HepG2 (cell line): ENCODE results near the gene COL5A1. TPM values are rescaled to one million over a fixed set of nuclear protein-coding genes. Genes with fewer than 3 reads are reported as not detected.

Experiments used
- ATAC-seq: fragments of 200-7000 bp; cut with Tn5 transposase; 3 replicates; pipeline ENCODE4 v1.9.1; 2020; ENCODE audit warnings: mild to moderate bottlenecking, moderate library complexity
- BruUV-seq: library from RNA; stranded (reverse); fragments of 400-500 nt; replicated peaks from 2 replicates; lab custom pipeline; 2021; lab: Mats Ljungman, UMichigan
- CTCF ChIA-PET: fragments of 300-600 bp; formaldehyde crosslinking; extraction: SDS; loops from one replicate; lab custom pipeline; 2021; ENCODE audit warnings: low total read pairs, inconsistent platforms, low intra/inter-chr PET ratio; lab: Yijun Ruan, JAX
- POLR2A ChIA-PET: fragments of 350-600 bp; sonication (Branson Sonifier 250); formaldehyde crosslinking; loops from one replicate; lab custom pipeline; 2020; ENCODE audit warnings: antibody characterized with exemption, inconsistent platforms; lab: Yijun Ruan, JAX
- DNase-seq: peaks from one replicate; pipeline ENCODE4 v3.0.0-alpha.2; 2015; ENCODE audit warnings: low spot score
- FAIRE-seq: peaks from 3 replicates; lab custom pipeline; 2011; peaks lifted over from hg19 to GRCh38; lab: Jason Lieb, UNC
- H2AFZ ChIP-seq: one replicate; pipeline ENCODE4 v1.6.1; 2011; ENCODE audit warnings: low read length, inconsistent platforms
- H3K27ac ChIP-seq: fragments of 300-600 bp; 3 replicates; pipeline ENCODE4 v1.8.0; 2011; ENCODE audit warnings: mixed run types, mild to moderate bottlenecking, mixed read lengths, low read length, inconsistent platforms; ENCODE audit not compliant: insufficient read depth; ENCODE audit errors: extremely low read length
- H3K27me3 ChIP-seq, 2 experiments: fragments of 200-600 bp in 1 of 2; 2 replicates in 1 of 2; 3 replicates in 1 of 2; pipeline versions ENCODE4 v1.6.0 to v1.8.0; 2011; ENCODE audit warnings: low read length in 2 of 2, mild to moderate bottlenecking in 2 of 2, moderate library complexity in 2 of 2, inconsistent platforms in 1 of 2; ENCODE audit not compliant: insufficient read depth in 2 of 2, control insufficient read depth in 1 of 2
- H3K36me3 ChIP-seq, 2 experiments: fragments of 200-600 bp in 1 of 2; replicated peaks in 1 of 2; 2 replicates in 1 of 2; 3 replicates in 1 of 2; pipeline versions ENCODE4 v1.5.1 to v1.8.0; 2011; ENCODE audit warnings: low read length in 2 of 2, inconsistent platforms in 1 of 2; ENCODE audit not compliant: insufficient read depth in 2 of 2, control insufficient read depth in 1 of 2
- H3K4me1 ChIP-seq: 2 replicates; pipeline ENCODE4 v1.5.1; 2012; ENCODE audit warnings: low read length, inconsistent platforms; ENCODE audit not compliant: insufficient read depth
- H3K4me2 ChIP-seq: 2 replicates; pipeline ENCODE4 v1.6.0; 2011; ENCODE audit warnings: low read depth, low read length, inconsistent platforms
- H3K4me3 ChIP-seq, 3 experiments: fragments of 200-600 bp in 1 of 3; sonication (generic), shearing (Covaris generic) in 1 of 3; replicated peaks in 1 of 3; 2 replicates each; pipeline ENCODE4 v1.5.1; 2011 to 2016; ENCODE audit warnings: low read length in 3 of 3, inconsistent platforms in 2 of 3, low read depth in 2 of 3, mild to moderate bottlenecking in 2 of 3, control low read depth in 1 of 3, mixed read lengths in 1 of 3; ENCODE audit not compliant: insufficient read depth in 1 of 3
- H3K79me2 ChIP-seq: one replicate; pipeline ENCODE4 v1.6.1; 2011; ENCODE audit warnings: low read length, inconsistent platforms; ENCODE audit not compliant: insufficient read depth
- H3K9ac ChIP-seq: 2 replicates; pipeline ENCODE4 v1.6.0; 2011; ENCODE audit warnings: mild to moderate bottlenecking, low read depth, low read length, inconsistent platforms; ENCODE audit not compliant: insufficient read depth
- H3K9me3 ChIP-seq: 2 replicates; pipeline ENCODE4 v1.5.1; 2012; ENCODE audit warnings: mild to moderate bottlenecking, low read length
- H4K20me1 ChIP-seq: 2 replicates; pipeline ENCODE4 v1.6.0; 2011; ENCODE audit warnings: inconsistent platforms, mild to moderate bottlenecking, low read length, moderate library complexity; ENCODE audit not compliant: insufficient read depth
- ATF7-NPFF ChIP-seq: sonication (generic); formaldehyde crosslinking; IDR thresholded peaks from 2 replicates; pipeline ENCODE4 v1.8.1; 2023; ENCODE audit warnings: mild to moderate bottlenecking, low read depth, missing genetic modification reagents, moderate library complexity
- HMGXB4 ChIP-seq, 2 experiments: sonication (generic) in 1 of 2; formaldehyde crosslinking in 1 of 2; IDR thresholded peaks; 2 replicates each; pipeline versions ENCODE4 v1.4.0 to v1.6.1; 2018 to 2020; ENCODE audit warnings: missing genetic modification reagents in 2 of 2, borderline replicate concordance in 1 of 2, low read depth in 1 of 2, mild to moderate bottlenecking in 1 of 2, missing biosample characterization in 1 of 2
- KDM1A ChIP-seq: IDR thresholded peaks from 2 replicates; pipeline ENCODE4 v1.6.1; 2016; ENCODE audit warnings: missing compliant biosample characterization
- KDM2A ChIP-seq: sonication (generic); formaldehyde crosslinking; IDR thresholded peaks from 2 replicates; pipeline ENCODE4 v1.4.0; 2020; ENCODE audit warnings: low read depth, missing genetic modification reagents, borderline replicate concordance
- KDM5A ChIP-seq: fragments of 200-600 bp; sonication (generic); IDR thresholded peaks from 2 replicates; pipeline ENCODE4 v1.7.0; 2018; ENCODE audit warnings: antibody characterized with exemption, mild to moderate bottlenecking, low read length, borderline replicate concordance
- NFE2 ChIP-seq: sonication (generic); formaldehyde crosslinking; IDR thresholded peaks from 2 replicates; pipeline ENCODE4 v1.4.0; 2020; ENCODE audit warnings: missing genetic modification reagents
- PHF8 ChIP-seq: sonication (generic); formaldehyde crosslinking; IDR thresholded peaks from 2 replicates; pipeline ENCODE4 v1.5.0; 2020; ENCODE audit warnings: missing genetic modification reagents
- TAF1 ChIP-seq: sonication (generic); formaldehyde crosslinking; IDR thresholded peaks from 2 replicates; pipeline ENCODE4 v1.4.0; 2020; ENCODE audit warnings: missing genetic modification reagents
- WGBS: methylation state at CpG from one replicate; pipeline ENCODE4 v1.1.6; 2017; ENCODE audit warnings: low lambda C conversion rate; 5-methylcytosine and 5-hydroxymethylcytosine counted together
- in situ Hi-C: cut with HindIII; loops from 2 replicates; pipeline ENCODE4 v1.10.0; 2017; ENCODE audit warnings: low pct_unique_long_range_greater_than_20kb; ENCODE audit not compliant: extremely low pct_ligation_motif_present
- intact Hi-C: fragments of 100-400 bp; cut with micrococcal nuclease; formaldehyde crosslinking; loops from one replicate; pipeline ENCODE4 v1.10.0; 2022; ENCODE audit not compliant: unreplicated experiment
- polyA plus RNA-seq, 8 experiments: library from polyadenylated mRNA; depleted of rRNA in 3 of 8; stranded (reverse) in 7 of 8; unstranded in 1 of 8; fragments of >200 nt; fragmentation: Illumina TruSeq in 4 of 8; extraction: Trizol in 4 of 8; gene quantifications; 2 replicates each; pipeline versions ENCODE4 v1.2.1 to v1.2.3, GENCODE V29; 2011 to 2016; ENCODE audit warnings: low read depth in 4 of 8, missing spikeins in 1 of 8, mixed read lengths in 1 of 8; ENCODE audit not compliant: insufficient read depth in 1 of 8
- total RNA-seq, 5 experiments: library from RNA; depleted of rRNA; stranded (reverse); fragments of >200 nt; fragmentation: Illumina TruSeq; extraction: Trizol; gene quantifications; 2 replicates each; pipeline ENCODE4 v1.2.3, GENCODE V29; 2016; ENCODE audit warnings: low read depth in 1 of 5
- TF ChIP-seq, protein P1 (sequence below): sonication (generic); formaldehyde crosslinking; IDR thresholded peaks from 2 replicates; pipeline ENCODE4 v1.5.0; 2020; ENCODE audit warnings: mild to moderate bottlenecking, missing genetic modification reagents, borderline replicate concordance
- TF ChIP-seq, protein P2 (sequence below): sonication (generic); formaldehyde crosslinking; IDR thresholded peaks from 2 replicates; pipeline ENCODE4 v1.5.0; 2020; ENCODE audit warnings: mild to moderate bottlenecking, missing genetic modification reagents
- TF ChIP-seq, protein P3 (sequence below): sonication (generic); formaldehyde crosslinking; IDR thresholded peaks from 2 replicates; pipeline ENCODE4 v1.5.1; 2020; ENCODE audit warnings: mild to moderate bottlenecking, missing genetic modification reagents, borderline replicate concordance

Gene COL5A1
- total and polyA plus RNA-seq, 2 of the 13 experiments (the other 11 are each of a cell fraction or from before 2014, with no cell fraction given), result not detected

- TF ChIP-seq, protein P1, sequence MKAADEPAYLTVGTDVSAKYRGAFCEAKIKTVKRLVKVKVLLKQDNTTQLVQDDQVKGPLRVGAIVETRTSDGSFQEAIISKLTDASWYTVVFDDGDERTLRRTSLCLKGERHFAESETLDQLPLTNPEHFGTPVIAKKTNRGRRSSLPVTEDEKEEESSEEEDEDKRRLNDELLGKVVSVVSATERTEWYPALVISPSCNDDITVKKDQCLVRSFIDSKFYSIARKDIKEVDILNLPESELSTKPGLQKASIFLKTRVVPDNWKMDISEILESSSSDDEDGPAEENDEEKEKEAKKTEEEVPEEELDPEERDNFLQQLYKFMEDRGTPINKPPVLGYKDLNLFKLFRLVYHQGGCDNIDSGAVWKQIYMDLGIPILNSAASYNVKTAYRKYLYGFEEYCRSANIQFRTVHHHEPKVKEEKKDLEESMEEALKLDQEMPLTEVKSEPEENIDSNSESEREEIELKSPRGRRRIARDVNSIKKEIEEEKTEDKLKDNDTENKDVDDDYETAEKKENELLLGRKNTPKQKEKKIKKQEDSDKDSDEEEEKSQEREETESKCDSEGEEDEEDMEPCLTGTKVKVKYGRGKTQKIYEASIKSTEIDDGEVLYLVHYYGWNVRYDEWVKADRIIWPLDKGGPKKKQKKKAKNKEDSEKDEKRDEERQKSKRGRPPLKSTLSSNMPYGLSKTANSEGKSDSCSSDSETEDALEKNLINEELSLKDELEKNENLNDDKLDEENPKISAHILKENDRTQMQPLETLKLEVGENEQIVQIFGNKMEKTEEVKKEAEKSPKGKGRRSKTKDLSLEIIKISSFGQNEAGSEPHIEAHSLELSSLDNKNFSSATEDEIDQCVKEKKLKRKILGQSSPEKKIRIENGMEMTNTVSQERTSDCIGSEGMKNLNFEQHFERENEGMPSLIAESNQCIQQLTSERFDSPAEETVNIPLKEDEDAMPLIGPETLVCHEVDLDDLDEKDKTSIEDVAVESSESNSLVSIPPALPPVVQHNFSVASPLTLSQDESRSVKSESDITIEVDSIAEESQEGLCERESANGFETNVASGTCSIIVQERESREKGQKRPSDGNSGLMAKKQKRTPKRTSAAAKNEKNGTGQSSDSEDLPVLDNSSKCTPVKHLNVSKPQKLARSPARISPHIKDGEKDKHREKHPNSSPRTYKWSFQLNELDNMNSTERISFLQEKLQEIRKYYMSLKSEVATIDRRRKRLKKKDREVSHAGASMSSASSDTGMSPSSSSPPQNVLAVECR, result no peak
- no peak for TF ChIP-seq ATF7-NPFF (CRISPR knock-in tag)
Measured at GRCh38 chr9:134775081-134775951, 133.7 kb downstream of the COL5A1 start (continued).

DNA sequence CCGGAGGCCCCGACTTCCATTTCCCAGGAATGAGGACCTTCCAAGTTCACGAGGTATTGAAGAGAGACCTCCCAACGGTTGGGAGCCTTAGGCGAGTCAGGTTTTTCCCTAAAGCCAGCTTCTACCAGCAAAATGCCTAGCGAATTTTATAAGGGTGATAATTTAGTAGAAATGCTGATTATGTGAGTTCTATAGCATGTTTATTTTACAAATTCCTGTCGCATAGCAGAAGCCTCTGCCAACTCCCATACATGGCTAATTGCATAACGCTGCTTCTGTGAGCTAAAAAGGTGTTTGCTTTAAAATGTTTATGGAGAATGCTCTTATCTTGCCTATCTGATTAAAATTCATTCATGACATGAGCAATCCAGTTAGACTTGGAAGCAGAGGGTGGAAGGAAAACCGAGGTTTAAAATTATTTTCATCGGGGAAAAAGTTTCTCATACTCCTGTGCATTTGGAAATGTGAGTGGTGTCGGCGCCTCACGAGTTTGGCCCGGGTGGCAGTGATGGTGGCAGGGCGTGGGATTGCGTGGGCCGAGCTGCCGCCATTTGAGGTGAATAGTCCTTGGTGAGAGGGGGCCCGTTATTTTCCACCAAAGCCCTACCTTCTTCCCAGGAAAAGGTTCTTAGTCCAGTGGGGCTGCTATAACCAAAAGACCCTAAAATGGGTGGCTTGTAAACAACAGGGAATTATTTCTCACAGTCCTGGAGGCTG, 134.6 kb downstream of the COL5A1 start:
- Histone ChIP-seq H3K27ac (no peak overlapping the region), H3K4me1 (no peaks in the 10 kb centered on the region), H4K20me1 (no peaks in the 10 kb centered on the region; the same call in 1 of the 2 replicates), H3K27me3 (peaks cover 15 to 90% of the 10 kb centered on the region in 2 experiments; a peak in 4 of 5 replicates), H3K36me3 (no peaks in the 10 kb centered on the region), H3K4me2 (no peak overlapping the region), H3K4me3 (no peak overlapping the region), H3K79me2 (no peaks in the 10 kb centered on the region), H3K9ac (no peak overlapping the region), H3K9me3 (no peaks in the 10 kb centered on the region), H2AFZ (no peak overlapping the region)
- WGBS, result 16% methylated on average over 12 of the region's 19 CpGs
- BruUV-seq, result no TSS peak
- FAIRE-seq, result no peak
- DNase-seq, result no peak
- in situ Hi-C loops, result no loop called here
- ChIA-PET POLR2A (no interaction called here), CTCF (no interaction called here)
- intact Hi-C loops, result no loop called here
- no peak for ATAC-seq
- no peak for TF ChIP-seq NFE2 (CRISPR knock-in tag)
- TF ChIP-seq, protein P2, sequence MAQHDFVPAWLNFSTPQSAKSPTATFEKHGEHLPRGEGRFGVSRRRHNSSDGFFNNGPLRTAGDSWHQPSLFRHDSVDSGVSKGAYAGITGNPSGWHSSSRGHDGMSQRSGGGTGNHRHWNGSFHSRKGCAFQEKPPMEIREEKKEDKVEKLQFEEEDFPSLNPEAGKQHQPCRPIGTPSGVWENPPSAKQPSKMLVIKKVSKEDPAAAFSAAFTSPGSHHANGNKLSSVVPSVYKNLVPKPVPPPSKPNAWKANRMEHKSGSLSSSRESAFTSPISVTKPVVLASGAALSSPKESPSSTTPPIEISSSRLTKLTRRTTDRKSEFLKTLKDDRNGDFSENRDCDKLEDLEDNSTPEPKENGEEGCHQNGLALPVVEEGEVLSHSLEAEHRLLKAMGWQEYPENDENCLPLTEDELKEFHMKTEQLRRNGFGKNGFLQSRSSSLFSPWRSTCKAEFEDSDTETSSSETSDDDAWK (CRISPR knock-in tag), result no peak
- no peak for TF ChIP-seq KDM1A (CRISPR knock-in tag)
- TF ChIP-seq TAF1 (CRISPR knock-in tag), result no peak
- TF ChIP-seq, protein P3, sequence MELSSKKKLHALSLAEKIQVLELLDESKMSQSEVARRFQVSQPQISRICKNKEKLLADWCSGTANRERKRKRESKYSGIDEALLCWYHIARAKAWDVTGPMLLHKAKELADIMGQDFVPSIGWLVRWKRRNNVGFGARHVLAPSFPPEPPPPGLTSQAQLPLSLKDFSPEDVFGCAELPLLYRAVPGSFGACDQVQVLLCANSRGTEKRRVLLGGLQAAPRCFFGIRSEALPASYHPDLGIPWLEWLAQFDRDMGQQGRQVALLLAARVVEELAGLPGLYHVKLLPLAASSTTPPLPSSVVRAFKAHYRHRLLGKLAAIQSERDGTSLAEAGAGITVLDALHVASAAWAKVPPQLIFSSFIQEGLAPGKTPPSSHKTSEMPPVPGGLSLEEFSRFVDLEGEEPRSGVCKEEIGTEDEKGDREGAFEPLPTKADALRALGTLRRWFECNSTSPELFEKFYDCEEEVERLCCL (CRISPR knock-in tag), result no peak
- no peak for TF ChIP-seq KDM5A
- no peak for TF ChIP-seq PHF8 (CRISPR knock-in tag)
- TF ChIP-seq HMGXB4 (CRISPR knock-in tag; IDR thresholded peaks at IDR 0.05; ENCODE audit: borderline replicate concordance in 1 of 2, low read depth in 1 of 2), result no peak
- TF ChIP-seq KDM2A (CRISPR knock-in tag), result no peak
